NCI-H1048 (cell line): Measurements from ENCODE around the gene SEMG1.

Source experiments
- DNase-seq: peaks from one replicate; lab custom pipeline; 2025; lab: John Stamatoyannopoulos, UW

Gene SEMG1

DNA sequence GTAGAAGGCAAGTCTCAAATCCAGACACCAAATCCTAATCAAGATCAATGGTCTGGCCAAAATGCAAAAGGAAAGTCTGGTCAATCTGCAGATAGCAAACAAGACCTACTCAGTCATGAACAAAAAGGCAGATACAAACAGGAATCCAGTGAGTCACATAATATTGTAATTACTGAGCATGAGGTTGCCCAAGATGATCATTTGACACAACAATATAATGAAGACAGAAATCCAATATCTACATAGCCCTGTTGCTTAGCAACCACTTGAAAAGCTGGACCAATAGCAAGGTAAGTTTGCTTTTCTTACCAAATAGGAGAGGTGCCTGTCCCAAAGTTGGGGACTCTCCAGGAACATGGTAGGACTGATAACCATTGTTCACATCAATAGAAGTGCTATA is 16.3 kb downstream of the SEMG1 start:
- no peak for DNase-seq

DNA sequence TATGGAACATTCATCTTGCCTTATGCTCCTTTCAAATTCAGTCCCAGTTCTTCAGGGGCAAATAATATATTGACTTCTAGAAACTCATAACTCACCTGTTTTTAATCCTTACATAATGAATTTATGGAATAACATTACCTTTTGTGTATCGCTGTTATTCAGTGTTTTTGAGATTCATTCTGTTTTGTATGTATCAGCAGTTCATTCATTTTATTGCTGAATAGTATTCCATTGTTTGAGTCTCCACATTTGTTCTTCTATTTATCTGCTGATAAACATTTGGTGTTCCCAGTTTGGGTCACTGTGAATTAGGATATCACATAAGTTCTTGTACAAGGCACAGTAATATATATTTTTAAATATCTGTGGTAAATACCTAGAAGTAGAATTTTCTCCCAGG is 19.5 kb downstream of the SEMG1 start:
- DNase-seq, result no peak

GRCh38 chr20:45229264-45230056 is 22.6 kb downstream of the SEMG1 start:
- peak; percentile 1 for DNase-seq

DNA sequence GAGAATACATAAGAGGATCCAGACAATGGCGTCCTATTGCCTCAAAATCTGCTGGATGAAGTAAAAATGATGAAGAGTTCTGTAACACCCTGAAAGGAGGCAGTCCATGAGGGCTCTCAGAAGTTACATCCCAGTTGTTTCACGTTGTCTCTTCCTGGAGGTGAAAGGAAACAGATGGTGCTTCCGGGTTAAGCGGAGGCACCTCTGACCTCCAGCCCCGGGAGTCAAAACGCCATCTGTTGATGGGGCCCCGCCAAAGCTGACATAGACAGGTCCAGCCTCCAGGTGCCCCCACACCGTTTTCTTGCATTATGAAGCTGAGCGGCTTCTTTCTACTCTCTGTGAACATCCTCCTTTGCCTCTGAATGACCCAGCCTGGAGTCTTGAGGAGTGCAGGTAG is 23.8 kb downstream of the SEMG1 start:
- no peak for DNase-seq

- no peak for DNase-seq
These were observed 29.2 kb downstream of the SEMG1 start for GRCh38 chr20:45235995-45236394.

DNA sequence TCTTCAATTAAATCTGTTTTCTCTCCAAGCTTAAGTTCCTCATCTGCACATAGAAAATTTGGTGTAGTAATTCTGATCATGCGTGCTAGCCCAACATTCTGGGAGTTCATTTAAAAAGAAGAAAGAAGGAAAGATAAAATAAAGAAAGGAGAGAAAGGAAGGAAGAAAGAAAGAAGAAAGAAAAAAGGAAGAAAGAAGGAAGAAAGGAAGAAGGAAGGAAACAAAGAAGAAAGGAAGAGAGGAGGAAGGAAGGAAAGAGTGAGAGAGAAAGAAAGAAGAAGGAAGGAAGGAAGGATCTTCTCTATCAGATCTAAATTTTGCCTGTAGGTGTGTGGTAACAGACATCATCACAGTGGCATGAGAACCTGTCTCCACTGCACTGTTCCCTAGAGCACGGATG is 31.3 kb downstream of the SEMG1 start:
- DNase-seq, result no peak

DNA sequence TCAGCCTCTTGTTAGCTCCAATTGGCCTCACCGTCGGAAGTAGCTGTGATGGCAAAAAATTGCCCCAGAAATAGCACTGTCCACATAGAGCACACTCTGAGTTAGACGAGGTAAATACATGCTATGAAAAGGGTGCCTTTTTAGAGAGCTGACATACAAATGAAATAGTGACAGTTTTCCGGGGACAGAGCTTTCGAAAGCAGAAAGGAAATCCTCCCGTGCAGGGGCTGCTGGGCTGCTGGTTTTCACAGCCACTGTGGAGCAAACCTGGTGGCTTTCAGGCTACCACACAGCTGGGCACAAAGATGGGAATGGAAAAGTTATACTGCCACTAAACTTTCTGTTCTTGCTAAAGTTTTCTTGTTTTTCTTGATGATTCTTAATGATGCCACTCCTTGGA is 39.3 kb downstream of the SEMG1 start:
- DNase-seq, result no peak

GRCh38 chr20:45247865-45248264 is 41.0 kb downstream of the SEMG1 start:
- DNase-seq, result no peak

DNA sequence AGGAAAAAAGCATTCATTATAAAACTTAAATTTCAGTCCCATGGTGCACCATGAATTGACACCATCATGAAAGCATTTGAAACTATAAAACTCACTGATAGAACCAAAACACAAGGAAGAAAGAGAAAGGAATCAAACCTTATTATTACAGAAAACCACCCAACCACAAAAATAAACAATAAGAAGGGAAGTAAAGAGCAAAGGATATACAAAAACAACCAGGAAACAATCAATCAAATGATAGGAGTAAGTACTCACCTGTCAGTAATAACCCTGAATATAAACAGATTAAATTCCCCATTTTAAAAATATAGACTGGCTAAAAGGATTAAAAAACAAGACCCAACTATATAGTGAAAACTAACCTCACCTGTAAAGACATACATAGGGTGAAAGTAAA is 41.8 kb downstream of the SEMG1 start:
- no peak for DNase-seq

DNA sequence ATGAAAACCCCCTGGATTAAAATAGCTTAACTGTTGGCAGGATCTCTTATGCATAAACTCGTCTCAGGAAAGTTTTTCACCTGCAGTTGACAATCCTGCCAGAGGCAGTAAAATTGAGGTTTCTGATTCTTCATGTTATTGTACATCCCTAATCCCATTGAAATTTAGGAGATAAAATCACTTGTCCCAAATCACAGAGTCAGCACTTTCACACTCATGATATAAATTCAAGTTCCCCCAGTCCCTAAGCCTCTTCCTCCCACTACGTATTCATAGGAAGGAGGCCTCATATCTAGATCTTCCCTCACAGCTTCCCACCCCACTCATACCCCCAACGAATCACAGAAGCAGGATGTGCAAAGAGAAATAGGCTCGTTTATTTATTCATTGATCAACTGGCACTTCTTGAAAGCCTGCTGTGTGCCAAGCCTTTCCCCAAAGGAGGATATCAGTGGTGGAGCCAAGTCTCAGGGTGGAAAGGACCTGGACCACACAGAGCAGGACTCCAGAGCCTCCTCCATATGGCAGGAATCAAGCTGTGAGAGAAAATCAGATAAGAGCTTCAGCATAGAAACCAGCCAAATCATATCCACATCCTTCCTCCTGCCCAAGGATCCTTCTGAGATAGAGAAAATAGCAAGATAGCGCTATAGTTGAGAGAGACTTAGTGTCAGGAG is 45.2 kb downstream of the SEMG1 start:
- no peak for DNase-seq

GRCh38 chr20:45253261-45253660 is 46.4 kb downstream of the SEMG1 start:
- no peak for DNase-seq

- DNase-seq, result no peak
These were observed 47.8 kb downstream of the SEMG1 start, which contains the start of gene SLPI for GRCh38 chr20:45254383-45255262. TSS of gene SLPI (minus strand) at chr20:45254564. CDS start at chr20:45254543, 21 bp downstream.

GRCh38 chr20:45257161-45257560 is 50.3 kb downstream of the SEMG1 start:
- DNase-seq, result no peak

DNA sequence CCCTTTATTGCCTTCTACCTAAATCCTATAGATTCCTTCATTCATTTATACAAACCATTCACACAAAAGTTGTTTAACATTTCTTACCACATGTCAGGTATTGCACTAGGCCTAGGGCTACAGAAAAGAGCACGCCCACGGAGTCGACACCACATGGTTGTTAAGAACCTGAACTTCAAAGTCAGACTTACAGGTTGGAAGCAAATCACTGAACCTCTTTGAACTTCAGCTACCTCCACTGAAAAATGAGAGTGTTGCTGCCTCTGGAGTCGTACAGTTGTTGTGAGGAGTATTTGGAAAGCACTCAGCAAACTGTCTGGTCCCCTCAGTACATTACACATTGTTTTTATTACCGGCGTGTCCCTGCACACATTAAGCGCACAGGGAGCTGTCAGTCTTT is 50.9 kb downstream of the SEMG1 start:
- DNase-seq, result no peak

DNA sequence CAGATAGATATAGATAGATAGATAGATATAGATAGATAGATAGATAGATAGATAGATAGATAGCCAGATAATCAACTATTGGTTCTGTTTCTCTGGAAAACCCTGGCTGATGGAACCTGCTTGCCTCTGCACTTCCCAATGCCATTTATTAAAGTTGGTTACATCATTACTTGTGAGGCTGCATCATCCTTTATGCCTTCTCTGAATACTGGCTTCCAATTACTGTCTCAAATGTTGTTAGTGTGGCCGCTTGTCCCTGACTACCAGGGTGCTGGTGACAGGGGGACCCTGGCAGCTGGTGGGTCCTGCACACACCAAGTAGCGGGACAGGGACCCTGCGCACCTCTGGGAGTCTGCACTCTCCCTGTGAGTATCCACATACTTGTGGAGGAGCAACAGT is 51.4 kb downstream of the SEMG1 start:
- DNase-seq, result no peak

- DNase-seq, result no peak
These were observed 51.8 kb downstream of the SEMG1 start for GRCh38 chr20:45258664-45259063.
